AG10803 (cell line): ENCODE measurements around the gene VPS26C.
"Not testable (repeated sequence)": the region's sequence is repeated elsewhere in the genome, so short reads cannot be mapped to it uniquely, and the experiment has no call there.

Experiments used
- DNase-seq: peaks from one replicate; pipeline ENCODE4 v3.0.0; 2010; ENCODE audit warnings: low read depth
- H3K4me3 ChIP-seq: 2 replicates; pipeline ENCODE4 v1.5.1; 2011; ENCODE audit warnings: mild to moderate bottlenecking, low read length, control low read depth
- TF ChIP-seq, protein P1 (sequence below): conservative IDR thresholded peaks from 2 replicates; pipeline ENCODE4 v1.5.1; 2011; ENCODE audit warnings: mild to moderate bottlenecking, low read length, control low read depth, inconsistent platforms

VPS26C gene

DNA sequence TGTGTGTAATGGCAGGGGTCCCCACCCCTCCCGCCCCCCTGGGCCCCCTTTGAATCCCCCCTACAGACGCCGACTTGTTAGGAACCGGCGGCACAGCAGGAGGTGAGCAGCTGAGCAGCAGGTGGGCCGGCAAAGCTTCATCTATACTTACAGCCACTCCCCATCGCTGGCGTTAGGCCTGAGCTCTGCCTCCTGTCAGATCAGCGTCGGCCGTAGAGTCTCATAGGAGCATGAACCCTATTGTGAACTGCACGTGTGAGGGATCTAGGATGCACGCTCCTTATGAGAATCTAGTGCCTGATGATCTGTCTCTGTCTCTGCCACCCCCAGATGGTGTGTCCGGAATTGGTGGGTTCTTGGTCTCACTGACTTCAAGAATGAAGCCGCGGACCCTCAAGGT, 14.9 kb upstream of the VPS26C start:
- H3K4me3 ChIP-seq: no peak overlapping the region
- TF ChIP-seq, protein P1, sequence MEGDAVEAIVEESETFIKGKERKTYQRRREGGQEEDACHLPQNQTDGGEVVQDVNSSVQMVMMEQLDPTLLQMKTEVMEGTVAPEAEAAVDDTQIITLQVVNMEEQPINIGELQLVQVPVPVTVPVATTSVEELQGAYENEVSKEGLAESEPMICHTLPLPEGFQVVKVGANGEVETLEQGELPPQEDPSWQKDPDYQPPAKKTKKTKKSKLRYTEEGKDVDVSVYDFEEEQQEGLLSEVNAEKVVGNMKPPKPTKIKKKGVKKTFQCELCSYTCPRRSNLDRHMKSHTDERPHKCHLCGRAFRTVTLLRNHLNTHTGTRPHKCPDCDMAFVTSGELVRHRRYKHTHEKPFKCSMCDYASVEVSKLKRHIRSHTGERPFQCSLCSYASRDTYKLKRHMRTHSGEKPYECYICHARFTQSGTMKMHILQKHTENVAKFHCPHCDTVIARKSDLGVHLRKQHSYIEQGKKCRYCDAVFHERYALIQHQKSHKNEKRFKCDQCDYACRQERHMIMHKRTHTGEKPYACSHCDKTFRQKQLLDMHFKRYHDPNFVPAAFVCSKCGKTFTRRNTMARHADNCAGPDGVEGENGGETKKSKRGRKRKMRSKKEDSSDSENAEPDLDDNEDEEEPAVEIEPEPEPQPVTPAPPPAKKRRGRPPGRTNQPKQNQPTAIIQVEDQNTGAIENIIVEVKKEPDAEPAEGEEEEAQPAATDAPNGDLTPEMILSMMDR: no peak
- no peak for DNase-seq

DNA sequence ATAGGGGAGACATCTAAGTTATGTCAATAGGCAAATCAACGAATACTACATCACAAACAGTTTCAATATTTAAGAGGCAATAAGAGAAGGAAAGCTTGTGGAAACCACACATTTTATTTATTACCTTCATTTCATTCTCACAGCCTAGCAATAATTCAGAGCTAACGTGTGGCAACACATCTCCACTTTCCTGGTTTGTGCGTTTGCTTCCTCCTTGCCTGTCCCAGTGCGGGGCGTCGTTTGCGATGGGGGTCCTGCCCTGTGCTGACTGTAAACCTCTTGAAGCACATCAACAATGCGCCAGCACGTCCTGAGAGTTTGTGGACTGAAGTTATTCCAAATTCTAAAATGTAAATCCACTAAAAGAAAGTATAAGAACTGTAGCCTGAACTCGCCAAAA, 14.4 kb upstream of the VPS26C start:
- no peak for DNase-seq
- TF ChIP-seq, protein P1: no peak
- no peak overlapping the region; the same call in 1 of the 2 replicates for H3K4me3 ChIP-seq

DNA sequence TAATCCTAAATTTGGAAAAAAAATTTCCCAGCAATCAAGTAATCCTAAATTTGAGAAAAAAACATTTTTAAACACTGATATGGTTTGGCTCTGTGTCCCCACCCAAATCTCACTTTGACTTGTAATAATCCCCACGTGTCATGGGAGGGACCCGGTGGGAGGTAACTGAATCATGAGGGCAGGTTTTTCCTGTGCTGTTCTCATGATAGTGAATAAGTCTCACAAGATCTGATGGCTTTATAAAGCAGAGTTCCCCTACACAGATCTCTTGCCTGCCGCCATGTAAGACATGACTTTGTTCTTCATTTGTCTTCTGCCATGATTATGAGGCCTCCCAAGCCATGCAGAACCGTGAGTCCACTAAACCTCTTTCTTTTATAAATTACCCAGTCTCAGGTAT, 12.1 kb upstream of the VPS26C start:
- not testable (repeated sequence) for H3K4me3 ChIP-seq, DNase-seq

DNA sequence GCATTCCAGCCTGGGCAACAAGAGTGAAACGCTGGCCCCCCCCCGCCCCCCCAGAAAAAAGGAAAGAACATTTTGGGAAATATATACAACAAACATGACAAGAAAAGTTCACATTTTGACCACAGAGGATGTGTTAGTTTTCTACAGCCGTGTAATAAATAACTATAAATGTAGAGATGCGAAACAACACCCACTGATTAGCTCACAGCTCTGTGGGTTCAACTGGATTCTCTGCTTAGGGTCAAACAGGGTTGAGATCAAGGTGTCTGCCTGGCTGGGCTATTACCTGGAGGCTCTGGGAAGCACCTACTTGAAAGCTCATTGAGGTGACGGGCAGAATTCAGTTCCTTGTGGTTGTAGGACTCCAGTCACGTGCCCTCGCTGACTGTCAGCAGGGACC, 11.1 kb upstream of the VPS26C start:
- no peak overlapping the region for H3K4me3 ChIP-seq
- DNase-seq: no peak
- TF ChIP-seq, protein P1: no peak

DNA sequence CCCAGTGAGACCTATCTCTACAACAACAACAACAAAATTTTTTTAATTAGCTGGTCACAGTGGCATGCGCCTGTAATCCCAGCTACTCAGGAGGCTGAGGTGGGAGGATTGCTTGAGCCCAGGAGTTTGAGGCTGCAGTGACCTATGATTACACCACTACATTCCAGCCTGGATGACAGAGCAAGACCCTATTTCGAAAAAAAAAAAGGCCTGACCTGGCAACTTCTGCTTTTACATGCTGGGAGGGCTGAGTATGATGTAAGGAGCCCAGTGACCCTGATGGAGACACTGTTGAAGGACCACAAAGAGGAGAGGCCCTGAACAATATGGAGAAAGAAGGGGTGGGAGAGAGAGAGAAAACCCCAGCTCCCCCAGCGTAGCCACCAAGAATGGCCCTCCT, 9.2 kb upstream of the VPS26C start:
- H3K4me3 ChIP-seq: no peak overlapping the region
- DNase-seq: no peak
- TF ChIP-seq, protein P1: no peak

DNA sequence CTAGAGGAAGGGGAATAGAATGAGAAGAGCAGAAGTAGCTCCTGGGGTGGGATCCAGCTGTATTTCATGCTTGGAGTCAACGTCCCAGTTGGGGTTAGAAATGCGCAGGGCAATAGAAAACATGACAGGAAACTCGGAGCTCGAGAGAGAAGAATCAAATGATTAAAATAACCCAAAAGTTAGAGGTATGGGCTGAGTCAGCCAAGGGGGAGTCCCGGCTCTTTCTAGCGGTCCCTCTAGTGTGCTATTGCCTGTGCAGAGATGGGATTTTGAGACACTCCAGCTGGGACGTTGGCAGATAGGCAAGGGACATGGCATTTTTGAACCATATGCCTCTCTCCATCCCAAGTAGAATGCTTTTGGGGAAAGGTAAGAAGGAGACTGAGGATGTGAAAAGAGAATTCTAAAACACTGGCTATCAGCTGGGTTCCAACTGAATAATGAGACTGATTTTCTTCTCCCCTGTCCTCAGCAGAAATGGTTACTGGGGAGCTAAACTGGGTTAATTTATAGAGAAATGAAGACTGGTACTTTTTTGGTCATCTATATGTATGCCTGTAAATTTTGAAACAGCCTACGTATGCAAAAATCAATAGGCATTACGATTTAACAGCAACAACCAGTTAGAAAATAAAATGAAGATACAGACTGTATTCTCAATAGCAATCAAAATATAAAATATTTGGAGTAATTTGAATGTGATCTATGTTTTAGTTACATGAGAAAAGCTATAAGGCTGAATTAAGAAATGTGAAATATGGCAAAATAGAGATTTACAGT, 7.0 kb upstream of the VPS26C start:
- H3K4me3 ChIP-seq: no peak overlapping the region
- DNase-seq: no peak
- TF ChIP-seq, protein P1: no peak

DNA sequence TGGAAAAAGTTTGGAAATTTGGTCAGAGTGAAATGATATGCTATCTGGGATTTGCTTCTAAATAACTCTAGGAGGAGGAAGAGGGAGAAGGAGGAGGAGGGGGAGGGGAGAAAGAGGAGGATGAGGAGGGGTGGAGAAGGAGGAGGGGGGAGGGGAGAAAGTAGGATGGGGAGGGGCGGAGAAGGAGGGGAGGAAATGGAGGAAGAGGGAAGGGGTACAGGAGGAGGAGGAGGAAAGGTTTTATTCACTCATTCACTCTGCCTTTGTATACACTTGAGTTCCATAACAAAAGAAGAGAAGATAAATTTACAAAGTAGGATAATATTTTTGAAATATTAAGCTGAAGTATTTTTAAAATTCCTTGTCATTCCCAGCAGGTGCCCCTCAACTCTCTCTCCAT, 6.3 kb upstream of the VPS26C start:
- no peak overlapping the region for H3K4me3 ChIP-seq
- DNase-seq: no peak
- TF ChIP-seq, protein P1: no peak
